Adrenal gland (tissue), 12 donors: ENCODE measurements around the gene WDTC1. TPM values are rescaled to one million over a fixed set of nuclear protein-coding genes. Genes with fewer than 3 reads are reported as not detected.
"Not testable (repeated sequence)": the region's sequence is repeated elsewhere in the genome, so short reads cannot be mapped to it uniquely, and the experiment has no call there.

Experiments used
- DNase-seq, 7 donors: peaks; one replicate each; pipeline ENCODE4 v3.0.0-alpha.2; 2019 to 2020
- H3K27ac ChIP-seq, 5 donors: fragments of 200-600 bp; sonication (generic) in 4 of 5; 1 replicate in 3 of 5; 2 replicates in 2 of 5; pipeline versions ENCODE4 v1.5.1 to v1.8.0; 2016 to 2020; ENCODE audit warnings: mild to moderate bottlenecking in 1 of 5
- H3K27me3 ChIP-seq: fragments of 200-600 bp; 2 replicates; pipeline ENCODE4 v1.8.0; 2021
- H3K36me3 ChIP-seq, 2 donors: fragments of 200-600 bp; replicated peaks in 1 of 2; 1 replicate in 1 of 2; 2 replicates in 1 of 2; pipeline versions ENCODE4 v1.5.1 to v1.8.0; 2018 to 2022
- H3K4me1 ChIP-seq, 2 donors: fragments of 200-600 bp; replicated peaks in 1 of 2; 1 replicate in 1 of 2; 2 replicates in 1 of 2; pipeline versions ENCODE4 v1.5.1 to v1.8.0; 2018 to 2021
- H3K4me3 ChIP-seq, 4 donors: fragments of 200-600 bp; sonication (generic) in 3 of 4; one replicate each; pipeline ENCODE4 v1.5.1; 2016 to 2018
- H3K9me3 ChIP-seq, 3 donors: fragments of 200-600 bp; sonication (generic) in 1 of 3; replicated peaks in 1 of 3; 1 replicate in 2 of 3; 2 replicates in 1 of 3; pipeline versions ENCODE4 v1.5.1 to v1.8.0; 2016 to 2021
- POLR2A ChIP-seq, 2 donors: fragments of 450-650 bp; IDR thresholded peaks; one replicate each; pipeline ENCODE4 v1.6.1; 2017; ENCODE audit warnings: antibody characterized with exemption in 2 of 2, mild to moderate bottlenecking in 2 of 2, moderate library complexity in 1 of 2
- WGBS, 4 donors: extraction: QIAGEN DNeasy Blood & Tissue Kit in 2 of 4; methylation state at CpG; one replicate each; pipeline versions ENCODE4 v1.1.5 to v1.1.7; 2013 to 2017; 5-methylcytosine and 5-hydroxymethylcytosine counted together
- intact Hi-C, 2 donors: fragments of 100-400 bp; cut with DNase I; formaldehyde crosslinking; loops; one replicate each; pipeline versions ENCODE4 v1.14.1 to v1.15.0; 2022 to 2023
- polyA plus RNA-seq, 3 donors: library from polyadenylated mRNA; stranded (reverse); fragments of 200-250 nt in 2 of 3; fragments of 350-450 nt in 1 of 3; fragmentation: Illumina TruSeq in 1 of 3; extraction: RNeasy Lipid Tissue Mini Kit (QIAGEN cat#74804) in 1 of 3; gene quantifications; one replicate each; pipeline ENCODE4 v1.2.3, GENCODE V29; 2013 to 2014
- total RNA-seq, 9 donors: library from RNA; depleted of rRNA in 4 of 9; stranded (reverse); fragments of >200 nt in 4 of 9; fragments of 120-200 nt in 1 of 9; fragmentation: NEBNext Ultra II Directional in 1 of 9; extraction: Animal tissue kit (Norgen Biotek cat#: 25700) in 1 of 9; gene quantifications; one replicate each; pipeline versions ENCODE4 v1.1.0 to v1.2.4, GENCODE V29; 2013 to 2023
- TF ChIP-seq, protein P1 (sequence below), 6 experiments: fragments of 450-650 bp in 4 of 6; fragments of 200-600 bp in 2 of 6; sonication (generic) in 1 of 6; IDR thresholded peaks; 1 replicate in 5 of 6; 2 replicates in 1 of 6; pipeline versions ENCODE4 v1.5.1 to v1.8.0; 2016 to 2021; ENCODE audit warnings: antibody characterized with exemption in 6 of 6, mild to moderate bottlenecking in 2 of 6, moderate library complexity in 1 of 6
- donor health status: healthy with polysubstance abuse.
- donor health status: Bipolar disorder and iron deficiency.
- donor health status: DM: yes; HTN: yes; CAD: no.
- donor health status: DM: no; HTN: no; CAD: no.
- donor health status: DM: no; HTN: no; CAD: no.
- donor health status: DM: yes; HTN: yes; CAD: no.

Gene WDTC1
- total and polyA plus RNA-seq, 12 donors: 14.7 to 66.6 (median 48.1) TPM

GRCh38 chr1:27285274-27285660, 50.8 kb downstream of the WDTC1 start:
- H3K4me1 ChIP-seq: no peaks in the 10 kb centered on the region
- H3K9me3 ChIP-seq: no peaks in the 10 kb centered on the region
- H3K27ac ChIP-seq: no peak overlapping the region
- no peaks in the 10 kb centered on the region for H3K27me3 ChIP-seq
- no peak overlapping the region for H3K4me3 ChIP-seq
- peak in 1 of 7 donors; percentile 45 for DNase-seq
- intact Hi-C loops: loop anchor here (2.0 to 10.0 kb wide), 3 partner anchors 86 to 182 kb away; no protein-coding TSS in a partner anchor
- TF ChIP-seq, protein P1, sequence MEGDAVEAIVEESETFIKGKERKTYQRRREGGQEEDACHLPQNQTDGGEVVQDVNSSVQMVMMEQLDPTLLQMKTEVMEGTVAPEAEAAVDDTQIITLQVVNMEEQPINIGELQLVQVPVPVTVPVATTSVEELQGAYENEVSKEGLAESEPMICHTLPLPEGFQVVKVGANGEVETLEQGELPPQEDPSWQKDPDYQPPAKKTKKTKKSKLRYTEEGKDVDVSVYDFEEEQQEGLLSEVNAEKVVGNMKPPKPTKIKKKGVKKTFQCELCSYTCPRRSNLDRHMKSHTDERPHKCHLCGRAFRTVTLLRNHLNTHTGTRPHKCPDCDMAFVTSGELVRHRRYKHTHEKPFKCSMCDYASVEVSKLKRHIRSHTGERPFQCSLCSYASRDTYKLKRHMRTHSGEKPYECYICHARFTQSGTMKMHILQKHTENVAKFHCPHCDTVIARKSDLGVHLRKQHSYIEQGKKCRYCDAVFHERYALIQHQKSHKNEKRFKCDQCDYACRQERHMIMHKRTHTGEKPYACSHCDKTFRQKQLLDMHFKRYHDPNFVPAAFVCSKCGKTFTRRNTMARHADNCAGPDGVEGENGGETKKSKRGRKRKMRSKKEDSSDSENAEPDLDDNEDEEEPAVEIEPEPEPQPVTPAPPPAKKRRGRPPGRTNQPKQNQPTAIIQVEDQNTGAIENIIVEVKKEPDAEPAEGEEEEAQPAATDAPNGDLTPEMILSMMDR (IDR thresholded peaks at IDR 0.05): no peak
- no peak for TF ChIP-seq POLR2A (IDR thresholded peaks at IDR 0.05)
- WGBS, 4 donors: 66 to 79% (median 70%) methylated on average over 2 of the region's 2 CpGs
- H3K36me3 ChIP-seq: peaks cover 0 to 31% of the 10 kb centered on the region in 2 donors

DNA sequence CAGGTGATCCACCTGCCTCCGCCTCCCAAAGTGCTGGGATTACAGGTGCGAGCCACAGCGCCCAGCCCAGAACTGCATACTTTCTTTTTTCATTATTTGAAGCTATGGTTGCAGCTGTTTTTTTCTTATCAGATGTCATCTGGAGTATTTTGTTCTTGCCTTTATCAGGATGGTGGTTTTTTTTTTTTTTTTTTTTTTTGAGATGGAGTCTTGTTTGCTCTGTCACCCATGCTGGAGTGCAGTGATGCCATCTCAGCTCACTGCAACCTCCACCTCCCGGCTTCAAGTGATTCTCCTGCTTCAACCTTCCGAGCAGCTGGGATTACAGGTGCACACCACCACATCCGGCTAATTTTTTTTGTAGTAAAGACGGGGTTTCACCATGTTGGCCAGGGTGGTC, 51.4 kb downstream of the WDTC1 start:
- not testable (repeated sequence) for H3K9me3 ChIP-seq, H3K27me3 ChIP-seq, H3K27ac ChIP-seq, H3K4me3 ChIP-seq, DNase-seq, H3K4me1 ChIP-seq
- 89 to 96% (median 93%) methylated on average over 7 of the region's 7 CpGs for WGBS, 4 donors
- H3K36me3 ChIP-seq: peaks cover 0 to 31% of the 10 kb centered on the region in 2 donors
- intact Hi-C loops: loop anchor here (2.0 to 10.0 kb wide), 3 partner anchors 87 to 183 kb away; no protein-coding TSS in a partner anchor

DNA sequence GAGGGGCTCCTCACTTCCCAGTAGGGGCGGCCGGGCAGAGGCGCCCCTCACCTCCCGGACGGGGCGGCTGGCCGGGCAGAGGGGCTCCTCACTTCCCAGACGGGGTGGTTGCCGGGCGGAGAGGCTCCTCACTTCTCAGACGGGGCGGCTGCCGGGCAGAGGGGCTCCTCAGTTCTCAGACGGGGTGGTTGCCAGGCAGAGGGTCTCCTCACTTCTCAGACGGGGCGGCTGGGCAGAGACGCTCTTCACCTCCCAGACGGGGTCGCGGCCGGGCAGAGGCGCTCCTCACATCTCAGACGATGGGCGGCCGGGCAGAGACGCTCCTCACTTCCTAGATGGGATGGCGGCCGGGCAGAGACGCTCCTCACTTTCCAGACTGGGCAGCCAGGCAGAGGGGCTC, 54.7 kb downstream of the WDTC1 start:
- intact Hi-C loops: loop anchor here in 1 of 2 donors (10.0 kb wide), 1 partner anchor 94 kb away; no protein-coding TSS in a partner anchor
- H3K36me3 ChIP-seq: peaks cover 0 to 44% of the 10 kb centered on the region in 2 donors
- not testable (repeated sequence) for H3K4me3 ChIP-seq

GRCh38 chr1:27290581-27290980, 56.1 kb downstream of the WDTC1 start:
- intact Hi-C loops: loop anchor here in 1 of 2 donors (5.0 kb wide), 1 partner anchor 243 kb away; no protein-coding TSS in a partner anchor
- Histone ChIP-seq H3K4me3 (no peak overlapping the region), H3K4me1 (no peaks in the 10 kb centered on the region), H3K27me3 (no peaks in the 10 kb centered on the region), H3K9me3 (no peaks in the 10 kb centered on the region), H3K36me3 (peaks cover 0 to 55% of the 10 kb centered on the region in 2 donors), H3K27ac (no peak overlapping the region)
- TF ChIP-seq, protein P1 (IDR thresholded peaks at IDR 0.05): no peak
- no peak for TF ChIP-seq POLR2A (IDR thresholded peaks at IDR 0.05)
- DNase-seq: no peak
- WGBS, 4 donors: 58 to 73% (median 68%) methylated on average over 3 of the region's 3 CpGs

More for the DNA sequence above, 54.7 kb downstream of the WDTC1 start:
- WGBS, 4 donors: 90 to 100% (median 96%) methylated on average over 3 to 26 of the region's 29 CpGs
- H3K4me1 ChIP-seq, H3K27ac ChIP-seq, H3K27me3 ChIP-seq, H3K9me3 ChIP-seq, DNase-seq: not testable (repeated sequence)

GRCh38 chr1:27292106-27292505, 57.7 kb downstream of the WDTC1 start:
- H3K9me3 ChIP-seq: no peaks in the 10 kb centered on the region
- 51 to 65% (median 53%) methylated on average over 4 to 5 of the region's 5 CpGs for WGBS, 4 donors
- H3K27ac ChIP-seq: no peak overlapping the region
- H3K4me3 ChIP-seq: no peak overlapping the region
- TF ChIP-seq, protein P1 (IDR thresholded peaks at IDR 0.05): no peak
- no peak for TF ChIP-seq POLR2A (IDR thresholded peaks at IDR 0.05)
- no peaks in the 10 kb centered on the region for H3K4me1 ChIP-seq
- DNase-seq: peak in 2 of 7 donors; percentile 18 to 46
- intact Hi-C loops: loop anchor here in 1 of 2 donors (5.0 kb wide), 1 partner anchor 245 kb away; no protein-coding TSS in a partner anchor
- H3K27me3 ChIP-seq: no peaks in the 10 kb centered on the region
- peaks cover 0 to 58% of the 10 kb centered on the region in 2 donors for H3K36me3 ChIP-seq
